ENCODE measurements around the gene TTC16. TPM values are rescaled to one million over a fixed set of nuclear protein-coding genes. Genes with fewer than 3 reads are reported as not detected.
"Not testable (repeated sequence)": the region's sequence is repeated elsewhere in the genome, so short reads cannot be mapped to it uniquely, and the experiment has no call there.

TTC16 gene
- polyA plus RNA-seq, 3 donors, result 0.11 to 0.41 (median 0.23) TPM

DNA sequence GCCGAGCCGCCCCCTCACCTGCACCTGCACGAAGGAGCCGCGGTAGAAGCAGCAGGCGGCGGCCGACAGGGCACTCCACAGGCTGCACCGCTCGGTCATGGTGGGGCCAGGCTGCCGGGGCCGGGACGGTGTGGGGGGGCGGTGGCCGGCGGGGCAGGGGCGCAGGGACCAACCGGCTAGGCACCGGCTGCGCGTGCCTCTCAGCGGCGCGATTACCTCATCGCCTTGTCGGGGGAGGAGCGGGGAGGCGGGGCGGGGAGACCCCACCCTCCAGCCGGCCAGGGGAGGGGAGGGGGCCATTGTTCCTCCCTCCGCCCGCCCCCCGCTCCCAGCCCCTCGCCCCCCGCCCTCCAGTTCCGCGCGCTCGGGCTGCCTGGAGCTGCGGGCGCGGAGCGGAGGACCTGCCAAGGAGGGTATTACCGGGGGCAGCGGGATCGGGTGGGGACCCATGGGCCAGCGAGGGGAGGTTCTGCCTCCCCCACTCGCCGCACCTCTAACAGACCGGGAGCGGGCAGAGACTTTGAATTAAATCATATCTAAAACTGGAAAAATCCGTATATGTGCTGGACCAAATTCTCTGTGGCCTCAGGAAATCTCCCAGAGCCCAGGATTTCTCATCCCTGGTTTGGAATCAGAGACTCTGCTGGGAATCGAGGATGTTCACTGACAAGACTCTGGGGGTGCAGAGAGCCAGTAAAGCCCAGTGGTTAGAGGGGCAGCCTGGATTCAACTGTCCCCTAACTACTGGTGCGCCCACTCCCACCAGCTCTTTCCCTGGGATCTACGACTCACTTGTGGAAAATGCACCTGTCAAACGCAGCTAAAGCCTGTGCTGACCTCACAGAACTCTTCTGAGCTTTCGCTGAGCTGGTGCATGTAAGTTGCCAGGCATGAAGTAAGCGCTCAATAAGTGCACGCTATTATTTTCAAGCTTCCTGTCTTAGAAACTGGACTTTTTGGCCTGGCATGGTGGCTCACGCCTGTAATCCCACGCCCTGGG lies 39.5 kb downstream of the TTC16 start:
- DNase-seq (ENCODE audit: extremely low read depth in 1 of 11, low read depth in 9 of 11, low spot score in 4 of 11), result no peak

DNA sequence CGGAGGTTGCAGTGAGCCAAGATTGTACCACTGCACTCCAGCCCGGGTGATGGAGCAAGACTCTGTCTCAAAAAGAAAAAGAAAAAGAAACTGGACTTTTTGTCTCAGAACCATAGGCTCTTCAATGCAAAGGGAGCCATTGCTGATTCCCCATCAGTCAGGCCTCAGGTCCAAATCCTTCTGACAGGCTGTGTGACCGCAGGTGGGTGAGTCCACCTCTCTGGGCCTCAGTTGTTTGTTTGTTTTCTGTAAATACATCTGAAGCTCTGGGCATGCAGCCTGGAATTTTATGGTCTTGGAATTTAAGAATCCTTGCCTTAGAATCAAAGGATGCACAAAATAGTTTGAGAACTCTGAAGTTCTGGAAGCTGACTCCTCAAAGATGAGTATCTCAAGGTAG lies 40.4 kb downstream of the TTC16 start:
- DNase-seq (ENCODE audit: extremely low read depth in 1 of 11, low read depth in 9 of 11, low spot score in 4 of 11), result no peak

- not testable (repeated sequence) for DNase-seq (ENCODE audit: extremely low read depth in 1 of 11, low read depth in 9 of 11, low spot score in 4 of 11)
Measured at GRCh38 chr9:127756776-127757175, 40.9 kb downstream of the TTC16 start.

- DNase-seq (ENCODE audit: extremely low read depth in 1 of 11, low read depth in 9 of 11, low spot score in 4 of 11), result no peak
Measured at GRCh38 chr9:127758843-127759242, 43.0 kb downstream of the TTC16 start.

DNA sequence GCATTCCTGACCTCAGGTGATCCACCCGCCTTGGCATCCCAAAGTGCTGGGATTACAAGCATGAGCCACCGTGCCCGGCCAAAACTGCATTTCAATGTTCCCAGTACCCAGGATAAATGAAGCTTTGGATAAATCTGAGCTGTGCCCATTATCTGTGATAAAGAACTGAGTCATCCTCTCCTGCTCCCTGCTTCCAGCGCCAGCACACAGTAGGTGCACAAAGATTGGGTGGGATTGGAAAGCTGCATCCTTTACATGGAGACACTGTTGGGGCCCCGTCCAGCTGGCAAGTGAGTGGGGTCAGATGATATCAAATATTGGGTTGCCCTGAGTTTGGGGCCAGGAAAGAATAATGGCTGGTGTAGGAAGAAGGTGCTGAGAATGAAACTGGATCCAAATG lies 45.2 kb downstream of the TTC16 start:
- no peak for DNase-seq (ENCODE audit: extremely low read depth in 1 of 11, low read depth in 9 of 11, low spot score in 4 of 11)

GRCh38 chr9:127761491-127761956 lies 45.6 kb downstream of the TTC16 start:
- DNase-seq (ENCODE audit: extremely low read depth in 1 of 11, low read depth in 9 of 11, low spot score in 4 of 11), result no peak

DNA sequence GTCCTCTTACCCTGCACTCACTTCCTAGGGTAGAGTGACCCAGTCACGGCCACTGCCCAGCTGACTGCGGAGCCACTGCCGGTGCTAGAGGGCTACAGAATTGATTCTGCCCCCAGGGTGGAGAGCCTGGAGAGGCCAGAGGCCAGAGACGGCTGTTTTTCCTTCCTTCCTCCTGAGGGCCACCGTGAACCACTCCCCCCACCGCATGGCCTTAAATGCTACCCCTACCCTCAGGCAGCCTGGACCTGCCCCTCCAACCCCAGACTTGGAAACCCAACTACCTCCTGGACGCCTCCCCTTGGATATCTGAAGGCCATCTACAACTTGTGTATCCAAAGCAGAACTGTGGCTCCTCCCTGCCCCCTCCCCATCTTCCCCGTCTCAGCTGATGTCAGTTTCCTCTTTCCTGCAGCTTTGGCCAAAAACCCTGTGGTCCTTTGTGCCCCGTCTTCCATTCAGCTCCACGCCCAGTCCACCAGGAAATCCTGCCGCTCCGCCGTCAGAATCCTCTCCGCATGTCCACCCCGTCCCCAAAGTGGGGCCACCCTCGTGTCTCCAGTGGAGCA lies 46.3 kb downstream of the TTC16 start:
- no peak for DNase-seq (ENCODE audit: extremely low read depth in 1 of 11, low read depth in 9 of 11, low spot score in 4 of 11)

GRCh38 chr9:127763918-127764384 lies 48.1 kb downstream of the TTC16 start:
- no peak for DNase-seq (ENCODE audit: extremely low read depth in 1 of 11, low read depth in 9 of 11, low spot score in 4 of 11)

DNA sequence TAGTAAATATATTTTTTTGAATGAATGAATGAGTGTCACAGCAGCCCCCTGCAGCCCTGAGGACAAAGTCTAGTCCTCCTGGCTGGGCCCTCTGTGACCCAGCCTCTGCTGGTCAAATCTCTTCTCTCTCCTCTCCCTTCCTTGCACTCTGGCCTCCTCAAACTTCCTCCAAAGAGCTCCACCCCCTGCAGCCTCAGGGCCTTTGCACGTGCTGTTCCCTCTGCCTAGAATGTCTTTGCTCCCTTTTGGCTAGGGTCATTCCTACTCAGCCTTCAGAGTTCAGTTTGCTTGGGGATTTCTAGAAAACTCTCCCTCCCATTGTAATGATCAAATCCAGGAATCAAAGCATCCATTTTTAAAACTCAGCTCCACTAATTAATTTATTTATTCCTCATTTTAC lies 49.5 kb downstream of the TTC16 start:
- DNase-seq (ENCODE audit: extremely low read depth in 1 of 11, low read depth in 9 of 11, low spot score in 4 of 11), result no peak

- no peak for DNase-seq (ENCODE audit: extremely low read depth in 1 of 11, low read depth in 9 of 11, low spot score in 4 of 11)
Measured at GRCh38 chr9:127767410-127767809, 51.5 kb downstream of the TTC16 start.

DNA sequence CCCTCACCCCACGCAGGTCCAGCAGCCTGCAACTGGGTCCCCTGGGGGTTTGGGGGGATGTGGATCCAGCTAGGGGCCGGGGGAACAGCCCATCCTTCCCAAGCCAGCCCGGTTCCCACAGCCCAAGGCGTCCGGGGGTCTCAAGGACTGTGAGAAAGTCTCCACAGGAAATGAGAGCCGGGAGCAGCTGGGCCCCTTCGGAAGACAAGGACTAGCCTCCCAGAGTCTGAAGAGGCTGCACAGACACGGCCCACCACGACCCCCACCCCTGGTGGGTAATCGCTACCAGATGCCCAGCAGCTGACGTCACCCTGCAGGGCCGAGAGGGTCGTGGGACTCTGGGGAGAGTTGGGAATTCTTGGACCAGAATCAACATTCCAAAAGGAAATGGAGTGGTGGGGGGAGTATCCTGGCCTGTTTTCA lies 52.0 kb downstream of the TTC16 start:
- peak in 1 of 11 donors; percentile 48 for DNase-seq (ENCODE audit: extremely low read depth in 1 of 11, low read depth in 9 of 11, low spot score in 4 of 11)

DNA sequence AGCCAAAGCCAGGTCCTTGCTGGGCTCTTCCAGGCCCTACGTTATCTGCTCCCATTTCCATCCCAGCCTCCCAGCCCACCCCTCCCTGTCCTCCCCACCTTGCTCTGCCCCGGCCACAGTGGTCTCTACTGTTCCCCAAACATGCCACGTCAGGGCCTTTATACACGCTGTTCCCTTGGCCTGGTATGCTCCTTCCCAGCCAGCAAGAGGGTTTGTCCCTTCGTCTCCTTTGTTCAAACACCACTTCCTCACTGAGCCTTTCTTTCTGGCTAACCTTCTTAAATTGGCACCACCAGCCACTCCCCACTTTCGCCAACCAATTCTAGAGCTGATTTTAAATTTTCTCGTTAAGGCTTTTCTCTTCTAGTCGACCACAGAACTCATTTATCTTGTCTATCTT lies 52.8 kb downstream of the TTC16 start:
- no peak for DNase-seq (ENCODE audit: extremely low read depth in 1 of 11, low read depth in 9 of 11, low spot score in 4 of 11)

DNA sequence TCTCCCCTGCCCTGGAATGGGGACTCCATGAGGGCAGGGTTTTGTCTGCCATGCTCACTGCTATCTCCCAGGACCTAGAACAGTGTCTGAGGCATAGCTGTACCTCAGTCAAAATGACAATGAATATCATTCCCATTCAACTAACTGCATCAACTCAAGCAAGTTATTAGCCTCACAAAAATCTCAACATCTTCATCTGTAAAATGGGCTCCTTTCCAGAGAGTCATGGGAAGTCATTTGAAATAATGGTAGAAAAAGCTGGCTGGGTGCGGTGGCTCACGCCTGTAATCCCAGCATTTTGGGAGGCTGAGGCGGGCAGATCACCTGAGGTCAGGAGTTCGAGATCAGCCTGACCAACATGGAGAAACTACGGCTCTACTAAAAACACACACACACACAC lies 53.2 kb downstream of the TTC16 start:
- DNase-seq (ENCODE audit: extremely low read depth in 1 of 11, low read depth in 9 of 11, low spot score in 4 of 11), result no peak

GRCh38 chr9:127769929-127770582 lies 54.2 kb downstream of the TTC16 start:
- DNase-seq (ENCODE audit: extremely low read depth in 1 of 11, low read depth in 9 of 11, low spot score in 4 of 11), result no peak

DNA sequence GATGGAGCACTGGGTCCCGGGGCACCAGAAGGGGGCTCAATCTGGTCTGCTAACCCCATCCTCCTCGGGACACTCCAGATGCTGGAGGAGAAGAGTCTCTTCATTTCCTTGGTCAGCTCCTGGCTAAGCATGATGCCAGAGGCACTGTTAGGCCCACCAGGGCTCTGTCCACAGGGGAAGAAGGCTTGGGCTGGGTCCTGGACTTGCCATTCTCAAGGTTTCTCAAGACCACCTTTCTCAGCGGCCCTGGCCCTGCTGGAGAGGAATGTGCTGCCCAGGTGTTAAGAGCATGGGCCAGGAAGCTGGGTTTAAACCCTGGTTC lies 54.7 kb downstream of the TTC16 start:
- DNase-seq (ENCODE audit: extremely low read depth in 1 of 11, low read depth in 9 of 11, low spot score in 4 of 11), result no peak

DNA sequence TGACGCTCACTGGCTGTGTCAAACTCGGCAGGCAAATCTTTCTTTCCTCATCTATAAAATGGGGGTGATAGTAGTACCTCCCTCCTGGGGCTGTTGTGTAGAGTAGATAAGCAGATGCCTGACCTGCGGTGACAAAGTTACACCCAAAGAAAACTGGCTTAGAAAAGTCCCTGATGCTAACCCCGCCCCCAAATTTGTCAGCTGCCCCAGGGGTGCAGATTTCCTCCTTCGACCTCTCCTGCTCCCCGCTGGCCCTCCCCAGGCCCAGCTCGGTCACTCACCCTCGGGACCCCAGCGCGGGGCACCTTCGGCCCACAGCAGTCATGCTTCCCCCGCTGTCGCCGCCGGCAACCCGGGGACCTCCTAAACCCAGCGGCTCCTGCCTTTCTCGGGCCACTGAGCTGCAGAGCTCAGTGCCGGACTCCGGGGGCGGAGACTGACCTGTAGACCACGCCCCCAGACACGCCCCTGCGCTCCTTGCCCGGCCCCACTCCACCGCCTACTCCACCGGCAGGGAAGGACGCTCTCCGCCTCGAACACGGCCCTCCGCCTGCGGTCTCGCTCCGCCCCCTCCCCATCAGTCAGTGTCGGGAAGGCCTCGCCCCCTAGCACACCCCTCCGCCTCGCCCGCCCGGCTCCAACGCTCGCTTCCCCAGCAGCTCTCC lies 55.2 kb downstream of the TTC16 start:
- peak; percentile 88 to 98 (median 96) for DNase-seq (ENCODE audit: extremely low read depth in 1 of 11, low read depth in 9 of 11, low spot score in 4 of 11)

- DNase-seq (ENCODE audit: extremely low read depth in 1 of 11, low read depth in 9 of 11, low spot score in 4 of 11), result no peak
Measured at GRCh38 chr9:127771570-127772189, 55.8 kb downstream of the TTC16 start.

GRCh38 chr9:127772603-127773002 lies 56.7 kb downstream of the TTC16 start:
- no peak for DNase-seq (ENCODE audit: extremely low read depth in 1 of 11, low read depth in 9 of 11, low spot score in 4 of 11)

DNA sequence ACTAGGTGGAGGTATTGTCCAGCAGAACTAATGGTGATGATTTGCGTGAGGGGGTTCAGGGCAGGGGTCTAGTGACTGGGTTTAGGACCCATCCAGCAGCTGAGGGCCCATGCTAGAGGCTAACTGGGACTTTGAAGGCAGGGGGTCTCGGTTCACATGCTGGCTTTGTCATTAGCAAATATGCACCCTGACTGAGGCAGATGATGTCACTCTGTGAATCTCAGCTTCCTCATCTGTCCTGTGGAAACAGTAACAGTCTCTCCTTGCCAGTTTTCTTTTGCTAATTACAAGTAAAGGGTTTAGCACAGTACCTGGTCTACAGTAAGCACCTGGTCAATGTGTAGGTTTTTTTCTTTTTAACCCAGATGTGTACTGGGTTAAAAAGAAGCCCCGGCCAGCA lies 57.4 kb downstream of the TTC16 start:
- no peak for DNase-seq (ENCODE audit: extremely low read depth in 1 of 11, low read depth in 9 of 11, low spot score in 4 of 11)
